HG03159 (cell line): ENCODE results near the gene SLC1A5.

ENCODE experiments used
- ATAC-seq: cut with Tn5 transposase; IDR thresholded peaks from one replicate; pipeline ENCODE4 v1.9.1; 2021; ENCODE audit warnings: mild to moderate bottlenecking, moderate library complexity; ENCODE audit not compliant: unreplicated experiment

The SLC1A5 gene

GRCh38 chr19:46726971-46727501, 61.4 kb downstream of the SLC1A5 start:
- no peak for ATAC-seq

DNA sequence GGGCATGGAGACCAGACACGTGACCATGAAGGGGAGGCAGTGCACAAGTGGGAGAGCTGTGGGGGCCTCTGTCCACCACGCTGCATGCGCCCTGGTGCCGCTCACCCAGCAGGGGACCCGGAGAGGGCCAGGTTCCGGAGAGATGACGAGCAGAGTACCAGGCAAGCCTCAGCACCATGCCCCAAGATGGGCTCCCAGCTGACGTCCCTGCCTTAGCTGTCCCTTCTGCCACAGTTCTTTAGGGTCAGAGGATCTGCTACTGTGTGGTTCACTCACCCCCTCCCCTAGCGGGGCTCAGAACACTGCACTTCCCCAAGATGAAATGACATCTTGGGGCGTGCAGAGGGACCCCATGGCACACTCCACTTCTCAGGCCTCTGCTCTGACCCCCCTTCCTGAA, 61.8 kb downstream of the SLC1A5 start:
- ATAC-seq, result no peak

DNA sequence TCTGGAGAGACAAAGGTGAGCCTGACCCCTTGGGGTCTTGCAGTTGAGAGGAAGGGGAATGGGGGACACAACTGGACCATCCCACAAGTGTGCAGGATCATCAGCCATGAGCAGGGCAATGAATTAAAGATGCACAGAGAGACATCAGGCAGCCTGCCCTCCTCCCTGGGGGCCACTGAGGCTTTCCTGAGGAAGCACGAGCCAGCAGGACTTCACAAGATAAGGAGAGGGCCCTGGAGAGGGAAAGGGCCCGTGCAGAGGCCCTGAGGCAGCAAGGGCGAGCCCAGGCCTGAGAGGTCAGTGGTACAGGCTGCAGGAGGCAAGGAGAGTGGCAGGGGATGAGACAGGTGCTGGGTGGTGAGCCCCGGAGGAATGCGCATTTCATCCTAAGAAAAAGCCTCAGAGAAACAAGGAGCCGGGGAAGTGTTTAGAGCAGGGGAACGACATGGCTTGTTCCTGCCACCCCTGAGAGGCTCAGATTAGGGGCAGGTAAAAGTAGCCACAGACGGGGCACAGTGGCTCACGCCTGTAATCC, 62.5 kb downstream of the SLC1A5 start:
- ATAC-seq, result no peak

DNA sequence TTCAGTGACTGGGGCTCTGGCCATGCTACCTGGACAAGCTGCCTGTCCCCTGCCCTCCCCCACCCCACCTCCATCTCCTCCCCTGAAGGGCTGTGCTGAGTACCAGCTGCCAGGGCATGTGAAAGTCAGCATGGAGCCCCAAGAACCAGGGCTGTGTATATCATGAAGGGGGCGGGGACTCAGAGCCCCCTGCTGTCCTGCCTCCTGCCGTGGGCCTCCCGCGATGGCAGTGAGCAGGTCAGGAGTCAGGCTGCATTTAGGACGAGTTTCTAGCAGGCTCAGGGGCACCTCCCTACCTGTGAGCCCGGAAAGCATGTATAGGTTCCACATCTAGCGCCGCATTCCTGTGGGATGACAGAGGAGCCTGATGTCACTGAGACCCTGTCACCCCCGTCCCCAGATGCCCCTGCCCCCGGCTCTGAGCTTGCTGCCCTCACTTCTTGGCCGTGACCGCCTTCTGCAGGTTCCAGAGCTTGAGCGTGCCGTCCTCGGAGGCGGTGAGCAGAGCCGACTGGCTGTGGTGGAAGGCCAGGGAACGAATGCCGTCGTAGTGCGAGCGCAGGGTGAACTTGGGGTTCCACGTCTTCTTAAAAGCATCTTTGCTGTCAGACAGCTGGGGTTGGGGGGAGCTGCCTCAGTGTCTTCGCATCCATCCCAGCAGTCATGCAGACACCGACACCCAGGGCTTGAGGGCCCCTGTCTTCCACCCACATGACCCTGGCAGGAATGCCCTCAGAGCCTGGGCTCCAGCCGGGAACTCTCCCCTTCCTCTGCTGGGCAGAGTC, 63.2 kb downstream of the SLC1A5 start:
- ATAC-seq, result no peak
